Jurkat, Clone E6-1 (cell line): ENCODE results near the gene TSPAN9.
A peak's percentile ranks its signal among the peaks of the same experiment; 100 is the strongest.

Experiments used
- DNase-seq: peaks from one replicate; pipeline ENCODE4 v3.0.0-alpha.2; 2011; ENCODE audit warnings: low read depth, low spot score
- H3K4me3 ChIP-seq: 2 replicates; pipeline ENCODE4 v1.5.1; 2011; ENCODE audit warnings: mild to moderate bottlenecking, low read length, control low read depth, moderate library complexity

Gene TSPAN9

DNA sequence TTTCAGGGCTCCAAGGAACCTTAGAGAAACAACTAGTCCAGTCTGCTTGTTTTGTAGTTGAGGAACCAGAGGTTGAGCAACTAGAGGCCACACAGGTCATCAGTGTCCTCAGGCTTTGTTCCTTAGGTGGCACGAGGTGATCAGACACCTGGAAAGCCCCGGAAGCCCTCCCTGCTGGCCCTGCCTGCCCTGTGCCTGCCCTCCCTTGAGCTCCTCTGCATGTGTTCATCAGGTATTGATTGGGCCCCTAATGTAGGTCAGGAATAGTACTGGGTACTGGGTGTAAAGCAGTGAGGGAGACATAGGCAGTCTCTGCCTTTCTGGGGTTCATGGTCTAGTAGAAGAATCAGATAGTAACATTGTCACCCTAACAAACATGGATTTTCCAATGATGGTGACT is 114.3 kb downstream of the TSPAN9 start:
- no peak overlapping the region for H3K4me3 ChIP-seq
- DNase-seq, result no peak

DNA sequence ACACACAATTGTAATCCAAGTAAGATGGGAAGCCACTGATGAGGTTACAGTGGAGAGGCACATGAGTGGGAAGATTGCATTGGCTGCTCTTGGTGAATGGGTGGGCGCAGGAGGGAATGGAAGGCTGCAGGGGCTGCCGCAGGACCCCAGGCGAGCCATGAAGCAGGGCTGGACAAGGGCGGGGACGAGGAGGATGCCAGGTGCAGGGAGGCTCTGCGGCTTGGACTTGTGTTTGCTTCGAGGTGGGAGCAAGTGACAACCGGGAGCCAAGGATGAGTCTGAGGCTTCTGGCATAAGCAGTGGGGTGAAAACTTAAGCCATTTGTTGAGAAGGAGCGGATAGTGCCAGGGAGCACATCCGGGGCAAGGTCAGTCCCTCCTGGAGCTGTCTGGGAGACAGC is 115.0 kb downstream of the TSPAN9 start:
- no peak overlapping the region for H3K4me3 ChIP-seq
- DNase-seq, result no peak

DNA sequence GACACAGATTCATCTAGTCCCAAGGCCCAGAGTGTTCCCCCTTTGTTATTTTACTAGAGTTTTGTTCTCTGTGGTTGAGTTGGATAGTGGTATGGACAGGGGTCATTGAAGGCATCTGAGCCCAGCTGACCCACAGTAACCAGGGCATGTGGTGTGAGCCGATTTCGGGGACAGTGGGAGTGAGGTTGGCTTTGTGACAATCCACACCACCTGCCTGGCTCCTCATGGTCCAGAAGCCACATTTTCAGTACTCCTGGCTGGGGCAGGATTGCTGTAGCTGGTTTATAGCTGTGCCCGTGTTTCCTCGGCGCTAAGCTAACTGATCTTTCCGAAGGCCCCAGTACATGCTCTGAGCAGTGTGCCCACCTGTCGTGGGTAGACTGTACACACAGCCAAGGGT is 116.0 kb downstream of the TSPAN9 start:
- no peak overlapping the region for H3K4me3 ChIP-seq
- no peak for DNase-seq

DNA sequence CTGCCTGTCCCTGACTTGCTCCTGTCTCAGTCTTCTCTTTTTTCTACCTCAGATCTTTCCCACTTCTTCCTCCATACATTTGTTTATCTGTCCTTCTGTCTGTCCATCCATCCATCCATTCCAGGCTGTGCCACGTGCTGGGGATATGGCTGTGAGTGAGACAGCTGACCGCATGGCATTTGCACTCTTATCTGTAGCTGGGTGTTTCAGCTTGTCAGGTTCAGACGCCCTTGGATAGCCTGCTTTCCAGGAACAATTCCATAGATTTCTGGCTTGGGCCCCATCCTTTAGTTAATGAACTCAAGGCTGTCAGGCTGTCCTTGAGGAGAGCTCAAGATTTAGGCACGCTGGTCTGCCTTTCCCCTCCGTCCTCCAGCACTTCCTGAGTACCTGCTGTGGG is 116.6 kb downstream of the TSPAN9 start:
- no peak for DNase-seq
- H3K4me3 ChIP-seq, result no peak overlapping the region

DNA sequence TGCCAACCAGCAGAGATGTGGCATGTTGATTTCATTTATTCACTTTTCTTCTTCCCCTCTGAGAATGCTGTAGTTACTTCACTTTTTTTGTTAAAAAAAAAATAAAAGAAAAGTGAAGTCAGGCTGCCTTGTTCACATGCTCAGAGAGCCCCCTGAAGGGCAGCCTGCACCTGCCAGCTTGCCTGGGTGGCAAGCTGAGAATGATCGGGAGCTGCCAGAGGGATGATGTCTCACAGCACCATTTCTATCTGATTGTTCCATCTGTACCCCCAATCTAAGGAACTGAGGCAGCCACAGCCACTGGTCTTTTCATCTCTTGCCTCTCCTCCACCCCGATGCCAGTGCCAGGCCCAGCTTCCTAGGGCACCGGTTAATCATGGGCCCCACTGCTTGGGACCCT is 118.2 kb downstream of the TSPAN9 start:
- H3K4me3 ChIP-seq, result no peak overlapping the region
- DNase-seq, result no peak

DNA sequence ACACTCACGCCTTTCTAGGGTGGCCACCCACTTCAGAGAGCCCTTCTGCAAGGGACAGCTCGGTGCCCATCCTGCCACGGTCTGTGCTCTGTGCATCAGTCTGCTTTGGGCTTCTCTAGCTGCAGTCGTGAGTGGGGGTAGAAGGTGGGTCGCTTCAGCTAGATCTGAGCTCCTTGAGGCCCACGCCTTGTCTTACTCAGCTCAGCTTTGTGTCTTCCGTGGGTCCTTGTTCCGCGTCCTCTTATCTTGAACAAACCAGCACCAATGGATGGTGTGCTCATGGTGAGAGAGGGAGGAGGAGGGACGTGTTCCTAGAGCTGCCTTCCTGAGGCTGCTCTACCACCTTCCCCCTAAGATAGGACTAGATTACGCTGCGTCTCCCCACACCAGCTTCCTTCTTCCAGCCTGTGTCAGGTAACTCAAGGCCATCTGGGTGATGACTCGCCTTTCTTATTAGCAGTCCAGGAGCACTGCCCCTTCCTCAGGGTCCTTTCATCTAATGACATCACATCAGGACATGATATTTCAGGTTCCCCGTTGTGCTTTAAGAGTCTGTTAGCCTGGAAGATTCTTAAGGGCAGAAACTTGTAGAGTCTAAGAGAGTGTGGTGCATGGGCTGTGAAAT is 118.8 kb downstream of the TSPAN9 start:
- no peak overlapping the region for H3K4me3 ChIP-seq
- DNase-seq, result no peak

DNA sequence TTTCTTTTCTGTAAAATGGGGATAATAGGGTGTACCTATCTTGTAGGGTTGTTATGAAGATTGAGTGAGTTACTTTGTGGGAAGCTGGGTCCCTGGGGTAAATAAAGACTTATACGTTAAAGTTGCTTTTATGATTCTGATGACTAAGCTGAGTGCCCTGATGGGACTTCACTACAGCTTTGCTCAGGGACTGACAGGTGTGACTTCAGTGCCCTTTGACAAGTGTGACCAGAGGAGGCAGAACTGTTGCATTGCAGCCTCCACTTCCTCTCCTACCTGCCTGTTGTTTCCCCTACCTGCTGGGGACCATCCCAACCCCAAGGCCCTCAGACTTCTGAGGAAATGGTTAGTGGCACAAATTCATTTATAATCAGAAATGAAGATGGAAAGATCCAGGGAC is 119.3 kb downstream of the TSPAN9 start:
- no peak overlapping the region for H3K4me3 ChIP-seq
- no peak for DNase-seq

DNA sequence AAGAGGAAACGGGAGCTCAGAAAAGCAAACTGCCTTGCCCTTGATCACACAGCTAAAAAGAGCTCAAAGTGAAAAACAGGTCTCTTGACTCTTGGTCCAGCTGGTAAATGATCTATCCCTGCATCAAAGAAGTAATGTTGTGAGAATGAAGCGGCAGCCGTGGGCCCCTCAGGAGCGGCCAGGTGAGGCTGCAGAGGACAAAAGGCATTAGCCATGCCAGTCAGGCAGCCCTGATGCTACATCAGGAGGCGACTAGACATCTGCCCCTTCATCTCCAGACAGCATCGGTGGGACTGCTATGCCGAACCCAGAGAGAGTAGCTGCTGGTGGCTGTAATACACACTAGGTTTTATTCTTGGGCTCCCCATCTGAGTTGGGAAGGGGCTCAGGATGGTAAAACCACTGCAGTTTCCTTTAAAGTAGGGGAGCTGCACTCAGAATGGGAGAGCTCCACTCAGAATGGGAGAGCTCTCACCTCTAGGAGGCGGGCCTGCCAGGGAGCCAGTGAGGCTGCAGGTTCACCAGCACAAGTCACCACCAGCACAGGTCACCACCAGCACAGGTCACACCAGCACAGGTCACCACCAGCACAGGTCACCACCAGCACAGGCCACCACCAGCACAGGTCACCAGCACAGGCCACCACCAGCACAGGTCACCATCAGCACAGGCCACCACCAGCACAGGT is 120.1 kb downstream of the TSPAN9 start:
- no peak for DNase-seq
- no peak overlapping the region for H3K4me3 ChIP-seq

DNA sequence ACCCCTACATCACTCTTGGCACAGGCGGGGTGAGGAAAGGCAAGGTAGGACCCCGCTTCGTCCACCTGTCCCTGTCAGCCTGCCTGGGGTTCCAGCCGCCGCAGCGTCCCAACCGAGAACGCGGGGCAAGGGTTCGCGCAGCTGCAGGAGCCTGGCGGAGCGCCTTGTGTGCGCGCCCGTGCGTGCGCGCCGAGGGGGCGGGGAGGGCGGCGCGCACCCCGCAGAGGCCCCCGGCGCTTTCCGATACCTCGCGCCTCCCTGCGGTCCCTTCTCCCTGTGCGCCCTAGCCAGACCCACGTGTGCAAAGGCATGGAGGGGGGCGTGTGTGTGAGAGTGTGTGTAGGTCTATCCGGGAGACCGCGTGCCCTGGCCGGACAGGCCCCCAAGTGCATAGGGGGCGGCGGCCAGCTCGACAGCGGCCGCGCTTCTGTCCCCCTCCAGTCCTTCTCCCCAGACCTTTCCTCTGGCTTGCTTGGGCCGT is 122.4 kb downstream of the TSPAN9 start:
- no peak overlapping the region for H3K4me3 ChIP-seq
- no peak for DNase-seq

DNA sequence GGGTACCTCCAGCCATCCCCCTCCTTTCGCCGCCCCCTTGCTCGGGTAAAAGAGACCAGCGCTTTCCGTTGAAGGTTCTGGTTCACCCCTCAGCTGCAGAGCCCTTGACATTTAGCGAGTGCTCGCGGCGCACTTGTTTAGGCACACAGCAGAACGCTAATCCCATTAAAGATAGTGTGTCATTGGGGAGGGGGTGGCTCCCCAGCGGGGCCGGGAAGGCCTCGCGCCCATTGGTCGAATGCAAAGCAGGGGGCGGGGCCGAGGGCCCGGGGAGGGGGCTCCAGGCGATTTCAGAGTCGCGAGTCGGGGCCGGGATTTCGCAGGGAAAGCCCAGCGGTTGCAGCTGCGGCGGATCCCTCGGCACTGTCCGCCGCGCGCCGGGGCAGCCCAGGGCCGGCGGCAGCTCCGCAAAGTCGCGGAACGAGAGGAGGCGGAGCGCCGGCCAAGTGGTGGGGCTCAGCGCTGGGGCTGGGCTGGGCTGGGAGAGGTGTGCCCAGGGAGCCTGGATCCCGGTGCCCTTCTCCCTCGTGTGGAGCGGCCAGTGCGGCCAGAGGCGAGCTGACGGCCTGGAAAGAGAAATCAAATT is 122.9 kb downstream of the TSPAN9 start:
- no peak overlapping the region for H3K4me3 ChIP-seq
- no peak for DNase-seq

DNA sequence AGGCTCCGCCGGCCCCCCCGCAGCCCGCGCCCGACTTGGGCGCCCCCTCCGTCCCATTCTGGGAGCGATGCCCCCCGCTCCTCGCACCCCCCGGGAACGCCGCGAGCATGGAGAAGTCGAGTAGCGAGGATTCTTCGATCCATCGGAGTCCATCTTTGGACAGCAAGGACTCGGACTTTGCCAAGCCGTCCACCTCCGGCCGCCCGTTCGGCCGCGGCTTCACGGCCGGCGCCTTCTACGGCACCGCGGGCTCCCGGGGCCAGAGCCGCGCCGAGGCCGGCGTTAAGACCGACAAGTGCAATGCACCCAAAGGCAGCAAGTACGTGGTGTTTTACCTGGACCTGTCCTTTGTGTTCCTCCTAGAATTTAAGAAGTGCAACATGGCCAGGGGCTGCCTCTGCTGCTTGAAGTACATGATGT is 123.6 kb downstream of the TSPAN9 start:
- DNase-seq, result no peak
- H3K4me3 ChIP-seq, result no peak overlapping the region

DNA sequence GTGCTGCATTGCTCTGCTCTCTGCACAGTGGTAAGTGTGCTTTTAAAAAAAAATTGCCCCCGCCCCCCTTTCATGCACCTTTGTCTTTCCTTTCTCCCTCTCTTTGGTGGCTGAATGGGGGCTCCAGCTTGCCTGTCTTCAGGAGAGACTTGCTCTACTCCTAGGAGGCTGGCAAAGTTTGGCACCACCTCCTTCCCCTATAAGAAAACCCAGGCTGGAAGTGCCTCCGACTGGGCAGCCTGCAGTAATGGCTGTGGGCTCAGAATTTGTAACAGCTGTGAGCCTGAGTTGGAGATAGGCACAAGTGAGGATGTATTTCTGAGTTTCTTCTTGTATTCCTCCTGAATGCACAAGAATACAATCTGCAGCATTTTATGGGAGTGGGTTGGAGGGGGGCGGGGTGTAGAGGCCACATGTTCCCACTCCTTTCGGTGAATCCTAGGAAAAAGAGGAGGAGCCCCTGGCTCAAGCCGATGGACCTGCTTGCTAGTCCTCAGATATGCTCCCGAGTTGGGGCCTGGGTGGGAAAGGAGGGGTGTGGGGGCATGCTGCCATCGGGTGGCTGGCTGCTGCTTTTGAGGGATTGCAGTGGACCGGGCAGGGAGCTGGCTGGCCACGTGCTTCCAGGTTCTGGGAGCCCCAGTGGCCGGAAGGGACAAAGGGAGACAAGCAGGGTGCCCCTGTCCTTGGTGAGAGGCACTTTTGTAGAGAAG is 124.3 kb downstream of the TSPAN9 start:
- no peak overlapping the region for H3K4me3 ChIP-seq

DNA sequence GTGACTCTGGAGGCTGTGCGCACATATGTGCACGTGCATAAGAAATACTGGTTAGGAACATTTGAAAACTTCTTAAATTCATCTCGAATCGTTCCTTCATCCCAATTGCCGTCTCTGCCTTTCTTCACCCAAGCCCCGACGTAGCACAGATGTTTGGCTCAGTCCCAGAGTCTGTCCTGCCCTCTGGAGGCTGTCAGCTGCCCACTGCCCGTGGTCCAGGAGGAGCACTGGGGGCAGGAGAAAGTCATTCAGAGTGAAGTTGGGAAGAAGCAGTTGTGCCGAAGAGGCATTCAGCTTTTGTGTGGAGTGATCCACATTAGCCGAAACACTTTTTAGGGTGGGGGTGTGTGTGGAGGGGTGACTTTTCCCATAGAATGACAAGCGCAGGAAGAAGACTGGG is 124.9 kb downstream of the TSPAN9 start:
- DNase-seq, result no peak
- no peak overlapping the region for H3K4me3 ChIP-seq

More for the DNA sequence above, 124.3 kb downstream of the TSPAN9 start:
- no peak for DNase-seq

DNA sequence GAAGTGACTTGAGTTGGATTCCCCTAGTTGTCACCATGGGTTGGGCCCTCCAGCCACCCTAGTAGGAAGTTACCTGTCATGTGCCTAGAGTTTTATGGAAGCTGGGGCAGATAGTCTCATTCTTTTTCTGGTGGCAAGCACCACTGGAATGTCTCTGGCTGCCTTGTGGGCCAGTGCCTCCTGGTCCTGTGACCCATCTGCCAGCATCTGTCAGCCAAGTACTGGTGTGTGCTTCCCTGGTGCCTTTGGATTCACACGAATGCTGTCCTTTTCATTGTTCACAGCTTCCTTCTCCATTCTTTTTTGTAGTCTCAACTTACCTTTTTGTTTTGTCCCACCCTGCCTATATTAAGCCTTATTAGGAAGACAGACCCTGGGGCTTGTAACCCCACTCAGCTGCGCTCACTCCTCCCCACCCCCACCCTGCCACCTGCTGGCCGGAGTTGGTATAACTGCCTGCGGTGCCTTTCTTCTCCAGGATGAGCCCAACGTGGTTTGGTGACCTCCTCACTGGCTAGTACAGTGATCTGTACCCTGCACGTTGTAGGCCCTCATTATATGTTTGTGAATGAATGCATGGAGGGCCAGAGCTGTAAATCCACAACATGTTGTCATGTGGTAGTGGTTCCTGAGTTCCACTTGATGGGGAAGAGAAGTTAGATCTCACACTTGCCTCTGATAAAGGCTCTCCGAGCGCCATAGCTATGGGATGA is 125.7 kb downstream of the TSPAN9 start:
- H3K4me3 ChIP-seq, result no peak overlapping the region
- no peak for DNase-seq

DNA sequence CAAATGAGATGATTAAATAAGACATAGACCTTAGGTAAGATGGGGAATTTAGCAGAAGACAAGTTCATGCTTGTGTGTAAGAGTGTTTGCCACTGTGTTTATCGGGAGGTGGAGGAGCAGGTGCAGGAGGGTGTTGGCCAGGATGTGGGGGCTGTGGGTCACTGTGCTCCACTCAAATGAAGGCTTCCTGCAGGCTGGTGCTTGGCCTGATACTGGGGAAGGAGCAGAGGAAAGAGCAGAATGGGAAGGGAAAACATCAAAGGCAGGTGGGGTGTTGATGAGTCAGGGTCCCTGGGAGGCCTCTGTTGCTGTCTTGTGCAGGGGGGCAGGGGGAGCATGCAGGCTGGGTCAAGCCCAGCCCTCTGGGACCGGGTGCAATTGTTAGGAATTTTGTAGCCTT is 126.5 kb downstream of the TSPAN9 start:
- no peak for DNase-seq
- no peak overlapping the region for H3K4me3 ChIP-seq

DNA sequence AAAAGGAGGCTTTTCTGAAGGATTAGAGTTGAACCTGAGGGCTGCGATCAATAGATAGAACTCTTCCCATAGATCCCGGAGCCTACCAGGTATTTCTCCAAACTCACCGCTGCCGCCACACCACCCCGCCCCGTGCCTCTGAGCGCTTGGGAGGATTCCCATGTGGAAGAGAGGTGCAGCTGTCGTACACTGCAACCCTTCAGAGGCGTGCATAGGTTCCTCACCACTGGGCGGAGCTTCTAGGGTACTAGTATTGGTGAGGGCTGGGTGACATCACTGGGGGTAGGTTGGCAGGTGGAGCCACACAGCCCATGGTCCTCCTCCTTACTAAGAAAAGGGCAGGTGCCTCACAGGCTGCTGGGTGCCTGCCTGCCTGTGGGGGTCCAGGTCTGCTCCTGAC is 127.0 kb downstream of the TSPAN9 start:
- H3K4me3 ChIP-seq, result no peak overlapping the region
- peak; percentile 39 for DNase-seq

DNA sequence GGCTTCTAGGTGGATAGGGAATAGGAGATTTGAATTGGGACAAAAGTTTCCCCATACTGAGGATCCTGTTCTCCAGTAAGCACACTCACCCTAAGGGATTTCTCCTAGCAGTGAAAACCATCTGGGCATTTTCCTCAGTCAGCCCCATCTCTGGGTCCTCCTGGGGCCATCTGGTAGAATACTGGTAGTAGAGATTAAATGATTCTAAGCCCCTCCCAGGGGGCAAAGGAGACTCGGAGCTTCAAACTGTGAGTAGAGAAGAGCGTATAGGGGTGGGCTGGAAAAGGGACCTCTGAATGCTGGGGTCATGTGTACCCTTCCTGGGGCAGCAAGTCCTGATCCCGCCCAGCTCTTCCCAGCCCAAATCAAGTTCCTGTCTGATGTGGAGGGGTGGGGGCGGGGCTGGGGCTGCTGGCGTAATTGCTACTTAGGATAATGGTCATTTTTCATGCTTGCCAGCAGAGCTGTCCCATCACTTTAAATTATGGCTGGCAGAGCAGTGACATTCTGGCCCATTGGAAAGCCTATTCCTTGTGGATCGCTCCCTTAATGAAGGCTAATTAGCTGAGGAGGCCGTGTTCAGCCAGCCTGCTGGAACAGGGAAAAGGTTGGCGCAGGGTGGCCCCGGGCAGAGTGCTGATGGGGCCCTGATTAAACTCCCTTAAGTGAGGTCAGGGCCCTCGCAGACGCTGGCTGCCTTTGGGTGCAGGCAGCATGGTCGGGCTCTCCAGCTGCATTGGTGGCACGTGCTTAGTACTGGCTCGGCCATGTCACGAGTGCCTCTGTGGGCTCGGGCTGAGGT is 127.8 kb downstream of the TSPAN9 start:
- no peak overlapping the region for H3K4me3 ChIP-seq
- DNase-seq, result no peak

DNA sequence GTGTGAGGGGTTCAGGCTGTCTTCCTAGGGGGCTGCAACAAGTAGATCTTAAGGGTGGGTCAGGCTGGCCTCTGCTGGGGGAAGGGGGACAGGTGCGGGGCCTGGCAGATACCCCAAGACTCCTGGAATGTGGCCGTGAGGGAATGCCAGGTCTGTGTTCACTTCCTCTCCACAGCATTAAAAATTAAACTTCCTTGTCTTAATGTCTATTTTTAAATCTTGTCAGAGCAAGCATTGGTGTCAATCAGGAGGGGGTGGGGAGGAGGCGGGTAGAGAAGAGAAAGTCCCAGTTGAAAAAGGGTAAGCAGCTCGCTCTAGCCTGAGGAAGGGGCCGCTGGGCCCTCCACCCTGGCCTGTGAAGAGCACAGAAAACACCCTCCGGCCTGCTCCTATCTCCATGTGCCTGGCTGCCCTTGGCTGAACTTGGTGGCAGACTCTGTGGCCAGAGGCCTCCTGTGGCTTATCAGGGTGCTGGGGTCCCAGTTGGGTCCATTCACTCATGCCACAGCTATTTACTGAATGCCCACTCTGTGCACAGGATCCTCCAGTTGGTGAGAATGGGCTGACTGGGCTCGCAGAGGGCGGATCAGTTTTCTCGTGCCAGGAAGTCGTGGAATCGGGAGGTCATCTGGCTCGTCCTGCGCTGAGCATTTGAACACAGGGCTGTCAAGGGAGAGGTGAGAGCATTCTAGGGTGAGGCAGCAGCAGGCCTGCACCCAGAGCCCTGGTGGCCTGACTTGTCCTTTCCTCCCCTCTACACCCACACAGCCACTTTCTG is 128.8 kb downstream of the TSPAN9 start:
- H3K4me3 ChIP-seq, result no peak overlapping the region
- no peak for DNase-seq
